ENCODE data around the gene XXYLT1. TPM values are rescaled to one million over a fixed set of nuclear protein-coding genes. Genes with fewer than 3 reads are reported as not detected.

Gene XXYLT1
- total RNA-seq, 1 donor from 2014 or later: 16.4 TPM

DNA sequence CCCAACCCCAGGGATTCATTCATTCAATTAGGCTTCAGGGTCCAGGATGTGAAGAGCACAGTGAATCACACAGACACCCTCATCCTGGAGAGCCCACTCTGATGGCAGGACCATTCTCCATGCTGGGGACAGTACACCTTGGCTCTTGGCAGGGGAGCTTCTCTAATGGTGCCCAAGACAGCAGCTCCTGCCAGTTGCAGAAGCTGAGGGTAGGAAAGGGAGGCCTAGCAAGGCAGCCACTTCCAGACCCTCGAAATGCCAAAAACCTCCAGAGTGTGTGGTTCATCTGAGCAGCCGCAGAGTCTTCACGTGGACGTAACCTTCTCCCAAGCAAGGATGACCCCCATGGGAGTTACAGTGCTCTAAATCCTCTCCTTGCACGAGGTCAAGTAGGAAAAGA is 186.2 kb downstream of the XXYLT1 start:
- no peak for DNase-seq (ENCODE audit: low read depth)
- TF ChIP-seq, protein P1, sequence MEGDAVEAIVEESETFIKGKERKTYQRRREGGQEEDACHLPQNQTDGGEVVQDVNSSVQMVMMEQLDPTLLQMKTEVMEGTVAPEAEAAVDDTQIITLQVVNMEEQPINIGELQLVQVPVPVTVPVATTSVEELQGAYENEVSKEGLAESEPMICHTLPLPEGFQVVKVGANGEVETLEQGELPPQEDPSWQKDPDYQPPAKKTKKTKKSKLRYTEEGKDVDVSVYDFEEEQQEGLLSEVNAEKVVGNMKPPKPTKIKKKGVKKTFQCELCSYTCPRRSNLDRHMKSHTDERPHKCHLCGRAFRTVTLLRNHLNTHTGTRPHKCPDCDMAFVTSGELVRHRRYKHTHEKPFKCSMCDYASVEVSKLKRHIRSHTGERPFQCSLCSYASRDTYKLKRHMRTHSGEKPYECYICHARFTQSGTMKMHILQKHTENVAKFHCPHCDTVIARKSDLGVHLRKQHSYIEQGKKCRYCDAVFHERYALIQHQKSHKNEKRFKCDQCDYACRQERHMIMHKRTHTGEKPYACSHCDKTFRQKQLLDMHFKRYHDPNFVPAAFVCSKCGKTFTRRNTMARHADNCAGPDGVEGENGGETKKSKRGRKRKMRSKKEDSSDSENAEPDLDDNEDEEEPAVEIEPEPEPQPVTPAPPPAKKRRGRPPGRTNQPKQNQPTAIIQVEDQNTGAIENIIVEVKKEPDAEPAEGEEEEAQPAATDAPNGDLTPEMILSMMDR (conservative IDR thresholded peaks at IDR 0.05; ENCODE audit: low read depth, low read length): no peak
- no peak overlapping the region for H3K4me3 ChIP-seq (ENCODE audit: low read depth, low read length)

DNA sequence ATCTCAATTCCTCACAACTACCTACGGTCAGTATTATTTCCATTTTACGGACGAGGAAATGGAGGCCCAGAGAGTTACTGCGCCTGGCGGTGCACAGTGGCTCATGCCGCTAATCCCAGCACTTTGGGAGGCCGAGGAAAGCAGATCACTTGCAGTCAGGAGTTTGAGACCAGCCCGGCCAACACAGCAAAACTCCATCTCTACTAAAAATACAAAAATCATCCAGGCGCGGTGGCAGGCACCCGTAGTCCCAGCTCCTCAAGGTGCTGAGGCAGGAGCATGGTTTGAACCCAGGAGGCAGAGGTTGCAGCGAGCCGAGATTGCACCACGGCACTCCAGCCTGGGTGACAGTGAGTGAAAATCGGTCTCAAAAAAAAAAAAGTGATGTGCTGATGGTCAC is 187.3 kb downstream of the XXYLT1 start:
- TF ChIP-seq, protein P1 (conservative IDR thresholded peaks at IDR 0.05; ENCODE audit: low read depth, low read length): no peak
- DNase-seq (ENCODE audit: low read depth): no peak
- H3K4me3 ChIP-seq (ENCODE audit: low read depth, low read length): no peak overlapping the region

DNA sequence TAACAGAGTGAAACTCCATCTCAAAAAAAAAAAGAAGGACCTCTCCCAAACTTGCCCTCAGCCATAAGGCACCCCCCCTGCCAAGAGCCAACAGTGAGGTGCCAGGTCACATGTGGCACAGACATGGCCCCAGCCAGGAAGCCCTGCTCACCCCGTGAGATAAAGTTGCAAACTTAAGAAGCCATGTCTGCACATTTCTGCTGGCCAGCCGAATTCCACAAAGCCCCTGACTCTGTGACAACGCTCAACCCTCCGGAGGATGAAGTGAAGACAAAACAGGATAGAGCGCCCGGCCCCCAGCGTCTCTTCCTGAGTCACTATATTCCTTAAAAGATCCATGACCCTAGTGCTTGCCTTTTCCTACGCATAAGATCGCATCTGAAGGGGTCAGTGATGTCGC is 188.1 kb downstream of the XXYLT1 start:
- no peak overlapping the region for H3K4me3 ChIP-seq (ENCODE audit: low read depth, low read length)
- TF ChIP-seq, protein P1 (conservative IDR thresholded peaks at IDR 0.05; ENCODE audit: low read depth, low read length): no peak
- DNase-seq (ENCODE audit: low read depth): no peak

DNA sequence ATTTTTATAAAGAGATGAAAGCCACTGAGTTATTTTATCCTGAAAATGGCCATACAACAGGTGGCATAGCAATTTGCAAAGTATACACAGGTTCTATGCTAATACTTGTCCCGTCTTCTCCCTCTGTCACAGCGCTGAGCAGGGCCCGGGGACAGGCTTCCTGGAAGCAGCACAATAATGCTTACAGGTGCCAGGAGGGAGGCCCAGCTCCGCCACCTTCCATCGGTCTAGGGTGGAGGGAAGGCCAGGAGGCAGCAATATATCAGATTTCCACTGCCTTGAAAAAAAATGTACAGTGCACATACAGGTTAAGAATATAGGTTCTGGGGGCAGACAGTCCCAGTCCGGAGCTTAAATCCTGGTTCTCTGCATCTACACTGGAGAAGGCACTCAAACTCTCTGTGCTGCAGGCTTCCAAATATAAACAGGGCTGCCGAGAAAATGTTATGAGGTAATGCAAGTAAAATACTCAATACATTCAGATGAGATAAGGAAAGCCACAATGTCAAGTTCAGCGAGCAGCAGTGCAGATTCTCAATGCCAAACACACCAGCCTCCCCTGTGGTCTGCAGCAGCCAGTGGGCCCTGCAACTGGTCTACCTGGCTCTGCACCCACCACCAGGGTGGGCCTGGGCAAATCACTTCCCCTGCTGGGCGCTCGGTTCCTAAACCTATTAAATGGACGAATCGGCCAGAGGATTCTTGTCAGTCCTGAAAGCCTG is 189.6 kb downstream of the XXYLT1 start:
- TF ChIP-seq, protein P1 (conservative IDR thresholded peaks at IDR 0.05; ENCODE audit: low read depth, low read length): no peak
- DNase-seq (ENCODE audit: low read depth): no peak
- no peak overlapping the region for H3K4me3 ChIP-seq (ENCODE audit: low read depth, low read length)

DNA sequence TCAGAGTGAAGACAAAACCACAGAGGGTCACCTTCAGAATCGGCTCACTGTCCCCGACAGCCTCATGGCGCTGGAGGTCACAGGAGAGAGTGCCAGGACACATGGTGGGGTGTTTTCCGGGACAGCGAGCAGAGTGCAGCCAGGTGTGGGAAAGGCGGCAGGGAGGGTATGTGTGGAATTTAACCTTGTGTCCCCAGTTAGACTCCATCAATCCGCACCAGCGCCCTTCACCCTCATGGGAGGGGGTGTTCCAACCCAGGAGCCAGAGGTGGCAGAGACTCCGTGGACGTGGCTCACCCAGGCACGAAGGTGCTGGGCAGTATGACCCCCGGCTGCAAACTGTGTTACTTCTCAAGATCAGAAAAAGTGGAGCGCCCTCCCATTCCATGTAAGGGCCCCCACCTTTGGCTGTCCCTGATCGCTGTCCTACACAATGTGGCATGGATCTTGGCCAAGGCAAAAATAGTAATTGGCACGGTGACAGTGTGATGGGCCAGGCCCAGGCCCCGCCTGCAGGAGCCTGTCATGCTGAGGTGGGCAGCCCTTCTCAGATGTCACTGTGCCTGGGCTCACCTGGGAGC is 190.3 kb downstream of the XXYLT1 start:
- DNase-seq (ENCODE audit: low read depth): peak; percentile 39
- H3K4me3 ChIP-seq (ENCODE audit: low read depth, low read length): no peak overlapping the region
- TF ChIP-seq, protein P1 (conservative IDR thresholded peaks at IDR 0.05; ENCODE audit: low read depth, low read length): no peak

DNA sequence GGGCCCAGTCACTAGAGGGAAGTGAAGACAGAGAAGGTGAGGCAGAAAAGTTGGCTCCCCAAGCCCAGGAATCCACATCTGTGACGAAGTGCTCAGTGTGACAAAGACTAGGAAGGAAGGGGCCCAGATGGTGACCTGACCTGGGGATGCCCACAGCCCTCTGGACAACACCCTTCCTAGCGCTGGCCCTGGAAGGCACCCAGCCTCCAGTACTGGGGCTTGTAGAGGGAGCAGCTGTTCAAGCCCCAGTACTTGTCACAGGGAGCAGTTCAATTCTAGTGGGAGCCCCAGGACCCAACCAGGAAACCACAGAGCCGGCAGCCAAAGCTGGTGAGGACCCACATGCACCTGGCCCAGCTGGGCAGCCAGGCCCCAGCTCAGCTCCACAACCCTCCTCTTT is 190.8 kb downstream of the XXYLT1 start:
- DNase-seq (ENCODE audit: low read depth): no peak
- TF ChIP-seq, protein P1 (conservative IDR thresholded peaks at IDR 0.05; ENCODE audit: low read depth, low read length): no peak
- H3K4me3 ChIP-seq (ENCODE audit: low read depth, low read length): no peak overlapping the region

DNA sequence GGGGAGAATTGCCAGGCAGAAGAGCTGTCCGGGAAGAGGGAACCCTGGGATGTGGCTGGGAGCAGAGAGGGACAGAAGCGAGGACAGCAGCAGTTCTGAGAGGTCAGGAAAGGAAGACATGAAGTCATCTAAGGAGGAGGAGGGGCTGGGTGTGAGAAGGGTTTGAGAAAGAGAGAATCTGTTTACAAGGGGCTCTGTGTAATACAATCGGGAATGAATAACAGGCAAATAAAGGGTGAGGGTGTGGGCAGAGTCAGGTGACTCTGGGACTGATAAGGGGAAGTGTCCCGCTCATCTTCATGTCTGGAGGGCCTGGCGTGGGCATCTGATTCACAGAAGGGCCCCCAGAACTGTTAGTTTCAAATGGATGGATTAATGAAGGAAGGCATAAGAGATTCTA is 191.3 kb downstream of the XXYLT1 start:
- DNase-seq (ENCODE audit: low read depth): no peak
- no peak overlapping the region for H3K4me3 ChIP-seq (ENCODE audit: low read depth, low read length)
- TF ChIP-seq, protein P1 (conservative IDR thresholded peaks at IDR 0.05; ENCODE audit: low read depth, low read length): no peak

Data from epithelial cell of proximal tubule (primary cell).